Astrocyte (in vitro differentiated cells and primary cell): Measurements from ENCODE around the gene PGRMC1. TPM values are rescaled to one million over a fixed set of nuclear protein-coding genes. Genes with fewer than 3 reads are reported as not detected.

Experiments
- DNase-seq: peaks from one replicate; pipeline ENCODE4 v3.0.0-alpha.2; 2010; ENCODE audit warnings: low read depth
- FAIRE-seq: peaks from 2 replicates; lab custom pipeline; 2011; peaks lifted over from hg19 to GRCh38; lab: Jason Lieb, UNC
- H2AFZ ChIP-seq: 2 replicates; pipeline ENCODE4 v1.6.0; 2012; ENCODE audit warnings: low read depth, low read length, inconsistent platforms
- H3K27ac ChIP-seq: 2 replicates; pipeline ENCODE4 v1.5.1; 2011; ENCODE audit warnings: low read depth, low read length, inconsistent platforms
- H3K27me3 ChIP-seq: 2 replicates; pipeline ENCODE4 v1.6.0; 2011; ENCODE audit warnings: low read length, inconsistent platforms; ENCODE audit not compliant: insufficient read depth
- H3K36me3 ChIP-seq: 2 replicates; pipeline ENCODE4 v1.5.1; 2011; ENCODE audit warnings: low read length, inconsistent platforms; ENCODE audit not compliant: insufficient read depth
- H3K4me1 ChIP-seq: 2 replicates; pipeline ENCODE4 v1.5.1; 2011; ENCODE audit warnings: low read length, inconsistent platforms; ENCODE audit not compliant: insufficient read depth
- H3K4me2 ChIP-seq: 2 replicates; pipeline ENCODE4 v1.6.0; 2012; ENCODE audit warnings: low read length, inconsistent platforms
- H3K4me3 ChIP-seq: 2 replicates; pipeline ENCODE4 v1.5.1; 2011; ENCODE audit warnings: low read depth, mild to moderate bottlenecking, low read length, inconsistent platforms; ENCODE audit not compliant: insufficient read depth
- H3K79me2 ChIP-seq: 2 replicates; pipeline ENCODE4 v1.6.0; 2012; ENCODE audit warnings: mild to moderate bottlenecking, low read length, inconsistent platforms; ENCODE audit not compliant: insufficient read depth
- H3K9ac ChIP-seq: 2 replicates; pipeline ENCODE4 v1.6.0; 2012; ENCODE audit warnings: mild to moderate bottlenecking, low read length, inconsistent platforms
- H3K9me3 ChIP-seq: 2 replicates; pipeline ENCODE4 v1.5.1; 2012; ENCODE audit warnings: low read depth, mild to moderate bottlenecking, low read length, inconsistent platforms; ENCODE audit not compliant: insufficient read depth
- H4K20me1 ChIP-seq: 2 replicates; pipeline ENCODE4 v1.6.0; 2012; ENCODE audit warnings: low read length, inconsistent platforms; ENCODE audit not compliant: insufficient read depth
- H3K27ac Mint-ChIP-seq: one replicate; pipeline ENCODE4 v1.8.0; 2021; ENCODE audit warnings: mild to moderate bottlenecking, mixed read lengths; ENCODE audit not compliant: unreplicated experiment
- H3K27me3 Mint-ChIP-seq: one replicate; pipeline ENCODE4 v1.8.0; 2021; ENCODE audit warnings: low read depth, mixed read lengths; ENCODE audit not compliant: unreplicated experiment
- H3K36me3 Mint-ChIP-seq: one replicate; pipeline ENCODE4 v1.8.0; 2021; ENCODE audit warnings: low read depth, mixed read lengths; ENCODE audit not compliant: unreplicated experiment
- H3K4me1 Mint-ChIP-seq: one replicate; pipeline ENCODE4 v1.8.0; 2021; ENCODE audit warnings: low read depth, mixed read lengths; ENCODE audit not compliant: unreplicated experiment
- H3K4me3 Mint-ChIP-seq: one replicate; pipeline ENCODE4 v1.8.0; 2021; ENCODE audit warnings: mild to moderate bottlenecking, moderate library complexity, mixed read lengths; ENCODE audit not compliant: unreplicated experiment
- H3K9me3 Mint-ChIP-seq: one replicate; pipeline ENCODE4 v1.8.0; 2021; ENCODE audit warnings: mild to moderate bottlenecking, mixed read lengths; ENCODE audit not compliant: unreplicated experiment
- CTCF ChIP-seq: IDR thresholded peaks from 2 replicates; pipeline ENCODE4 v1.5.1; 2011; ENCODE audit warnings: low read depth, mild to moderate bottlenecking, inconsistent platforms, low read length, moderate library complexity; ENCODE audit not compliant: insufficient read depth
- EZH2 ChIP-seq: IDR thresholded peaks from 2 replicates; pipeline ENCODE4 v1.6.1; 2012; ENCODE audit warnings: mild to moderate bottlenecking, low read length, inconsistent platforms; ENCODE audit not compliant: insufficient read depth
- total RNA-seq: library from RNA; stranded (reverse); gene quantifications from 2 replicates; pipeline ENCODE4 v1.2.1, GENCODE V29; 2021

Gene PGRMC1
- total RNA-seq, 1 donor from 2014 or later, result 118 TPM

- FAIRE-seq, result peak; percentile 97
- no peak for DNase-seq
- Mint-ChIP-seq H3K36me3 (no peaks in the 10 kb centered on the region), H3K9me3 (no peaks in the 10 kb centered on the region), H3K27me3 (peaks cover 12% of the 10 kb centered on the region), H3K4me1 (no peaks in the 10 kb centered on the region), H3K4me3 (no peak overlapping the region), H3K27ac (no peak overlapping the region)
- H3K4me1 ChIP-seq, result no peaks in the 10 kb centered on the region
- no peaks in the 10 kb centered on the region for H3K27me3 ChIP-seq
- TF ChIP-seq EZH2, result no peak
- TF ChIP-seq CTCF, result peak; percentile 41
- no peak overlapping the region for H2AFZ ChIP-seq
- no peak overlapping the region for H3K9ac ChIP-seq
- no peaks in the 10 kb centered on the region for H3K79me2 ChIP-seq
- H3K4me2 ChIP-seq, result no peak overlapping the region
- H4K20me1 ChIP-seq, result no peaks in the 10 kb centered on the region
- H3K9me3 ChIP-seq, result no peaks in the 10 kb centered on the region
- no peak overlapping the region for H3K4me3 ChIP-seq
- no peak overlapping the region for H3K27ac ChIP-seq
- no peaks in the 10 kb centered on the region for H3K36me3 ChIP-seq
These were observed 17.9 kb upstream of the PGRMC1 start for GRCh38 chrX:119218198-119218597.

GRCh38 chrX:119222932-119223331, 13.2 kb upstream of the PGRMC1 start:
- H3K4me3 ChIP-seq, result no peak overlapping the region
- no peak overlapping the region for H3K4me2 ChIP-seq
- H3K36me3 ChIP-seq, result no peaks in the 10 kb centered on the region
- H3K27ac ChIP-seq, result no peak overlapping the region
- Mint-ChIP-seq H3K27me3 (peaks cover 5% of the 10 kb centered on the region), H3K4me3 (no peak overlapping the region), H3K9me3 (no peaks in the 10 kb centered on the region), H3K36me3 (no peaks in the 10 kb centered on the region), H3K4me1 (no peaks in the 10 kb centered on the region), H3K27ac (no peak overlapping the region)
- H3K27me3 ChIP-seq, result no peaks in the 10 kb centered on the region
- no peak for TF ChIP-seq EZH2
- TF ChIP-seq CTCF, result no peak
- FAIRE-seq, result no peak
- H4K20me1 ChIP-seq, result no peaks in the 10 kb centered on the region
- no peak overlapping the region for H3K9ac ChIP-seq
- H3K4me1 ChIP-seq, result no peaks in the 10 kb centered on the region
- H2AFZ ChIP-seq, result no peak overlapping the region
- no peak for DNase-seq
- H3K9me3 ChIP-seq, result no peaks in the 10 kb centered on the region
- no peaks in the 10 kb centered on the region for H3K79me2 ChIP-seq

GRCh38 chrX:119223783-119224182, 12.3 kb upstream of the PGRMC1 start:
- Histone ChIP-seq H3K36me3 (no peaks in the 10 kb centered on the region), H3K27ac (no peak overlapping the region), H2AFZ (no peak overlapping the region), H3K27me3 (no peaks in the 10 kb centered on the region), H3K4me1 (peaks cover 6% of the 10 kb centered on the region), H3K4me3 (no peak overlapping the region), H3K4me2 (no peak overlapping the region), H3K9me3 (no peaks in the 10 kb centered on the region), H3K9ac (no peak overlapping the region), H3K79me2 (no peaks in the 10 kb centered on the region), H4K20me1 (no peaks in the 10 kb centered on the region)
- Mint-ChIP-seq H3K36me3 (no peaks in the 10 kb centered on the region), H3K4me1 (peaks cover 2% of the 10 kb centered on the region), H3K27me3 (peaks cover 5% of the 10 kb centered on the region), H3K27ac (no peak overlapping the region), H3K9me3 (no peaks in the 10 kb centered on the region), H3K4me3 (no peak overlapping the region)
- peak; percentile 97 for FAIRE-seq
- TF ChIP-seq EZH2 (no peak), CTCF (no peak)
- DNase-seq, result no peak
